Measurements from ENCODE around the gene SRSF8.

- TF ChIP-seq CTCF (IDR thresholded peaks at IDR 0.05; ENCODE audit: low read depth, low read length), result no peak
- TF ChIP-seq MAX (IDR thresholded peaks at IDR 0.05; ENCODE audit: low read depth, low read length), result no peak
- no peak for TF ChIP-seq POLR2A (IDR thresholded peaks at IDR 0.05; ENCODE audit: extremely low read depth, insufficient read length)
Measured at GRCh38 chr11:95044010-95044409, 22.7 kb upstream of the SRSF8 start.
